Glutamatergic neuron (in vitro differentiated cells): Measurements from ENCODE around the gene EIF4E2. TPM values are rescaled to one million over a fixed set of nuclear protein-coding genes. Genes with fewer than 3 reads are reported as not detected.
A peak's percentile ranks its signal among the peaks of the same experiment; 100 is the strongest.

Experiments
- DNase-seq: peaks from one replicate; pipeline ENCODE4 v3.0.0; 2022
- H3K27ac Mint-ChIP-seq: one replicate; pipeline ENCODE4 v1.8.0; 2020; ENCODE audit warnings: mild to moderate bottlenecking, mixed read lengths, inconsistent platforms; ENCODE audit not compliant: unreplicated experiment
- H3K27me3 Mint-ChIP-seq: one replicate; pipeline ENCODE4 v1.8.0; 2020; ENCODE audit warnings: mild to moderate bottlenecking, moderate library complexity, mixed read lengths, inconsistent platforms; ENCODE audit not compliant: unreplicated experiment
- H3K36me3 Mint-ChIP-seq: one replicate; pipeline ENCODE4 v1.8.0; 2020; ENCODE audit warnings: mild to moderate bottlenecking, mixed read lengths, inconsistent platforms; ENCODE audit not compliant: unreplicated experiment
- H3K4me1 Mint-ChIP-seq: one replicate; pipeline ENCODE4 v1.8.0; 2020; ENCODE audit warnings: mild to moderate bottlenecking, low read depth, mixed read lengths, inconsistent platforms; ENCODE audit not compliant: unreplicated experiment
- H3K4me3 Mint-ChIP-seq: one replicate; pipeline ENCODE4 v1.8.0; 2020; ENCODE audit warnings: mild to moderate bottlenecking, mixed read lengths, inconsistent platforms; ENCODE audit not compliant: unreplicated experiment
- H3K9me3 Mint-ChIP-seq: one replicate; pipeline ENCODE4 v1.8.0; 2020; ENCODE audit warnings: mild to moderate bottlenecking, moderate library complexity, mixed read lengths, inconsistent platforms; ENCODE audit not compliant: unreplicated experiment
- total RNA-seq: library from RNA; stranded (reverse); fragmentation: NEBNext Ultra II Directional; extraction: Animal tissue kit (Norgen Biotek cat#: 25700); gene quantifications from one replicate; pipeline ENCODE4 v1.2.1, GENCODE V29; 2021; ENCODE audit not compliant: unreplicated experiment
- TF ChIP-seq, protein P1 (sequence below): fragments of 200-600 bp; sonication (generic); IDR thresholded peaks from one replicate; pipeline ENCODE4 v1.5.0; 2021; ENCODE audit not compliant: partially characterized antibody, unreplicated experiment

EIF4E2 gene
- total RNA-seq, 1 donor from 2014 or later: 82.9 TPM

DNA sequence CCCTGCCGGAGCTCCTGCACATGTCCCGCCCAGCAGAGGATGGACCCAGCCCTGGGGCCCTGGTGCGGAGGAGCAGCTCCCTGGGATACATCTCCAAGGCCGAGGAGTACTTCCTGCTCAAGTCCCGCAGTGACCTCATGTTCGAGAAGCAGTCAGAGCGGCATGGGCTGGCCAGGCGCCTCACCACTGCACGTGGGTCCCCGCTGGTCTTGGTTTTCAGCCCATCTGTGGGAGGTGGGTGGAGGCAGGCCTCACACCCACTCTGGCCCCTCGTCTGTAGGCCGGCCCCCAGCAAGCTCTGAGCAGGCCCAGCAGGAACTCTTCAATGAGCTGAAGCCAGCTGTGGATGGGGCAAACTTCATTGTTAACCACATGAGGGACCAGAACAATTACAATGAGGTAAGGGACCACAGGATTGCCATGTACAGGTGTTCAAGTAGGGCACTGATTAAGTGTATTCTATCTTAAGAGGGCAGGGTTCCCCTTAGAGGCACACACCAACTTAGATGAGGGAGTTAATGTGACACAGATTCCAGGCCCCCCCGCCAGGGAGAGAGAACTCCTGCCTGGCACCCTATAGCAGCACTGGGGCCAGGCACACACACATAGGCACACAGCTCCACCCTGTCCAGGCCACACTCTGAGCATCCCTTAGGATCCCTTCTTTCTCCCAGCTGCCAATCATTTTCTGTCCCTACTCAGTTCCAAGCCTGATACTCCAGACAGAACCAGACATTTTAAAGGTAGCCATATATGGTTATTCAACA, 16.4 kb upstream of the EIF4E2 start:
- Mint-ChIP-seq H3K9me3 (no peaks in the 10 kb centered on the region), H3K4me1 (peaks cover 3% of the 10 kb centered on the region), H3K4me3 (peak overlapping the region; percentile 57), H3K27me3 (peaks cover 4% of the 10 kb centered on the region), H3K27ac (no peak overlapping the region), H3K36me3 (peaks cover 3% of the 10 kb centered on the region)
- TF ChIP-seq, protein P1, sequence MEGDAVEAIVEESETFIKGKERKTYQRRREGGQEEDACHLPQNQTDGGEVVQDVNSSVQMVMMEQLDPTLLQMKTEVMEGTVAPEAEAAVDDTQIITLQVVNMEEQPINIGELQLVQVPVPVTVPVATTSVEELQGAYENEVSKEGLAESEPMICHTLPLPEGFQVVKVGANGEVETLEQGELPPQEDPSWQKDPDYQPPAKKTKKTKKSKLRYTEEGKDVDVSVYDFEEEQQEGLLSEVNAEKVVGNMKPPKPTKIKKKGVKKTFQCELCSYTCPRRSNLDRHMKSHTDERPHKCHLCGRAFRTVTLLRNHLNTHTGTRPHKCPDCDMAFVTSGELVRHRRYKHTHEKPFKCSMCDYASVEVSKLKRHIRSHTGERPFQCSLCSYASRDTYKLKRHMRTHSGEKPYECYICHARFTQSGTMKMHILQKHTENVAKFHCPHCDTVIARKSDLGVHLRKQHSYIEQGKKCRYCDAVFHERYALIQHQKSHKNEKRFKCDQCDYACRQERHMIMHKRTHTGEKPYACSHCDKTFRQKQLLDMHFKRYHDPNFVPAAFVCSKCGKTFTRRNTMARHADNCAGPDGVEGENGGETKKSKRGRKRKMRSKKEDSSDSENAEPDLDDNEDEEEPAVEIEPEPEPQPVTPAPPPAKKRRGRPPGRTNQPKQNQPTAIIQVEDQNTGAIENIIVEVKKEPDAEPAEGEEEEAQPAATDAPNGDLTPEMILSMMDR: no peak
- DNase-seq: no peak

DNA sequence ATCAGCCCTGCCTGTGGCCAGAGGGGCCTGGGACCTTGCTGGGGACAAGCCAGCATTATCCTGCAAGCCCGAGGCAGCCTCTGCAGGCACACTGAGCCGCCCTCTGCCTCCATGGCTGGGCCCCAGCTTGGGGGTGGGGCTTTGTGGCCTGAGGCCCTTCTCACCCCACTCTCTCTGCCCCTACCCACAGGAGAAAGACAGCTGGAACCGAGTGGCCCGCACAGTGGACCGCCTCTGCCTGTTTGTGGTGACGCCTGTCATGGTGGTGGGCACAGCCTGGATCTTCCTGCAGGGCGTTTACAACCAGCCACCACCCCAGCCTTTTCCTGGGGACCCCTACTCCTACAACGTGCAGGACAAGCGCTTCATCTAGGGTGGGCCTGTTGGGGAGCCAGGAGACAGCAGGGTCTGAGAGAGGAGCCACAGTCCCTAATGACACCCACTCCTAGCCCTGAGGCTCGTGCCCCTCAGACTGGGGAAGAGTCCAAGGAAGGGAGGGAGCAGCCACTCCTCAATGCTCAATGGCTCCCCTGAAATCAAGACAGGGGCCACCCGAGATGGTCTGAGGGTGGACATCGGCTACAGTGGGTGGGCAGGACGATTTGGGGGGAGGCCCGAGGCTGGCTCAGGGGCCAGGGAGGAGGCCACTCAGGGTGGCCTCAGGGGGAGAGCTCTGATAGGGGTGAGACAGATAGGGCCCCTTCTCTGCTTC, 15.4 kb upstream of the EIF4E2 start:
- peaks cover 3% of the 10 kb centered on the region for H3K4me1 Mint-ChIP-seq
- peaks cover 4% of the 10 kb centered on the region for H3K27me3 Mint-ChIP-seq
- H3K4me3 Mint-ChIP-seq: no peak overlapping the region
- peak; percentile 17 for DNase-seq
- no peak overlapping the region for H3K27ac Mint-ChIP-seq
- TF ChIP-seq, protein P1: no peak
- no peaks in the 10 kb centered on the region for H3K9me3 Mint-ChIP-seq
- peaks cover 3% of the 10 kb centered on the region for H3K36me3 Mint-ChIP-seq

DNA sequence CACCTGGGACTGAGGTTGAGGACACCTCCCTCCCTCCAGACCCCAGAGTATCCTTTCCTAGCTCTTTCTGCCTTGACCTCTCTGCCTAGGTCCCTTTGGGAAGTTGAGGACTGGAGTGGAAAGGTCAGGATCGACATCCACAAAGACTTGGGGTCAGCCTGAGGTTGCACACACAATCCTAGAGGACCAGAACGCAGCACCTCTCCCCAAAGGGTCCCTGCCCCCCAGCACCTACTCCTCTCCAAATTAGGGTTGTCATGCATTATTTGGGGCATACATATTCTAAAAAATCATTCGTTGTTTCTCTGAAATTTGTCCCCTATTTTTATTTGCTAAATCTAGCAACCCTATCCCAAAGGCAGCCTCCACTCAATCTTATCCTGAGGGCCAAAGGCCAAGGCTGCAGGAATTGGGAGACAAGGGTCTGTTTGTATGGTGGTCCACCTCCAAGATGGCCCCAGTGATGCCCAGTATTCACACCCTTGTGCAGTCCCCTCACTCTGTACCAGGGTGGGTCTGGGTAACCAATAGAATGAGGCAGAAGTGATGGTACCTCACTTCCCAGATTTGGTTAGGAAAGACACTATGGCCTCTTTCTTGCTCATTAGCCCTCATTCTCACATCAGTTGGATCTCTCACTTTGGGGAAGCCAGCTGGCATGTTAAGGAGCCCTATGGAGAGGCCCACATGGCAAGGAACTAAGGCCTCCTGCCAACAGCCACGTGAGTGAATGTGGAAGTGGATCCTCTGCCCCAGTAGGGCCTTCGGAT, 14.5 kb upstream of the EIF4E2 start:
- TF ChIP-seq, protein P1: no peak
- no peak overlapping the region for H3K4me3 Mint-ChIP-seq
- H3K4me1 Mint-ChIP-seq: peaks cover 3% of the 10 kb centered on the region
- peaks cover 2% of the 10 kb centered on the region for H3K9me3 Mint-ChIP-seq
- peaks cover 3% of the 10 kb centered on the region for H3K36me3 Mint-ChIP-seq
- peaks cover 4% of the 10 kb centered on the region for H3K27me3 Mint-ChIP-seq
- no peak for DNase-seq
- H3K27ac Mint-ChIP-seq: no peak overlapping the region

DNA sequence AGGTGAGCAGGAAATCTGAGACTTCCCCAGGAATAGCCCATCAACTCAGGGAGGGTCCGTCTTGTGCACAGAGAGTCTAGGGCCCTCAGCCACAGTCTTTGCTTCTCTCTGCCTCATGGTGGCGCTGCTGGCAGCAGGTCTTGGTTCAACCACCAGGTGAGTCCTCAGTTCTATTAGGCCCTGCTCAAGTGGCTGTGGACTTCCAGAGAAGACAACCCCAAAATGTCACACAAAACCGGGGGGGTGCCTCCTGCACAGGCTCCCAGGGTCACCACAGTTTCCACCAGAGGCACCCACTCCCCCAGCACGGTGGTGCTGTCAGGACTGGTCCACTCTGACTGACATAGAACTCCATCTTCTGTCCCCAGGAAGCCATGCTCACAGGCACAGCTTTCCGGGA, 13.4 kb upstream of the EIF4E2 start:
- peaks cover 4% of the 10 kb centered on the region for H3K27me3 Mint-ChIP-seq
- no peak overlapping the region for H3K4me3 Mint-ChIP-seq
- TF ChIP-seq, protein P1: peak; percentile 34
- no peak for DNase-seq
- H3K36me3 Mint-ChIP-seq: peaks cover 3% of the 10 kb centered on the region
- no peak overlapping the region for H3K27ac Mint-ChIP-seq
- H3K4me1 Mint-ChIP-seq: peaks cover 3% of the 10 kb centered on the region
- peaks cover 2% of the 10 kb centered on the region for H3K9me3 Mint-ChIP-seq
